ENCODE results near the gene TMEM184A.

GRCh38 chr7:1538544-1539180 lies 17.3 kb downstream of the TMEM184A start:
- TF ChIP-seq CTCF (IDR thresholded peaks at IDR 0.05), result no peak
- no peak for TF ChIP-seq POLR2A (IDR thresholded peaks at IDR 0.05; ENCODE audit: low read depth)
- no peak for TF ChIP-seq POLR2AphosphoS5 (IDR thresholded peaks at IDR 0.05)
- no peak for TF ChIP-seq EP300 (IDR thresholded peaks at IDR 0.05)

Data from esophagus muscularis mucosa (tissue), 4 donors.